ENCODE results near the gene VASN.

The VASN gene

DNA sequence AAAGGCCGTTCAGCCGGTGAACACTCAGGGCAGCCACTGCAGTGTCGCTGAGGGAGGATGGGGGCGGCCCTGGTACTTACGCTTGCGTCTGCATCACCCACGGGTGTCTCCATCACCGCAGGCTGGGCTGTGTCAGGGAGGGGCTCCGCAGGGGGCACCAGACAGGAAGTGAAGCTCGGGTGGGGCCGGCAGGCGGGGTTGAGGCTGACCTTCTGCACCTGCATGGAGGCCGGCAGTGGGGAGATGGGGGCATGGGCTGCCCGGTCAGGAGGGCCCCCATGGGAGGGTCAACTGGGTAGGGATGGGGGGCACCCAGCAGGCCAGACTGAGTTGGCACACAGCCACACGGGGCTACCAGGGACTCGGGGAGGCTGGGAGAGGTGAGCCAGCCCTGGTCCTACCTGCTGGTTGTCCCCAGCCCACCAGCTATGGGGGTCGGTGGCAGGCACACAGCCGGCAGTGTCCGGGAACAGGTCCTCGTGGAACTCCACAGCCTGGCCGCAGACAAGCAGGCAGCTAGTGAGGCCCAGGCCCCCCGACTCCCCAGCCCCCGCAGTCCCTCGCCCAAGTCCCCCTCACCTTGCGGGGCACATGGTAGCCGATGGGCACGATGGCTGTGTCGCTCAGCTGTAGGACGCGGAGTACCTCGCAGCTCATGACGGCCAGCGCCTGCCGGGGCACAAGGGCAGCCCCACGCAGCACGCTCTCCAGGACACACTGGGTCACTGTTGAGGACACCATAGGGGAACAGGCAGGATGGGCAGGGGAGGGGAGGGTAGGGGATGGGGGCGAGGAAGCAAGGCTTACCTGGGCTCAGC is 7.2 kb upstream of the VASN start:
- peaks cover 23% of the 10 kb centered on the region for H3K4me1 ChIP-seq (ENCODE audit: insufficient read depth, insufficient read length)
- H3K36me3 ChIP-seq (ENCODE audit: insufficient read depth, insufficient read length, low read length) = peaks cover 8% of the 10 kb centered on the region

GRCh38 chr16:4365014-4365406 is 6.6 kb upstream of the VASN start:
- no peaks in the 10 kb centered on the region for H3K27me3 ChIP-seq (ENCODE audit: insufficient read depth, insufficient read length)
- no peaks in the 10 kb centered on the region for H3K9me3 ChIP-seq (ENCODE audit: insufficient read depth, low read length)
- TF ChIP-seq ZNF274 (IDR thresholded peaks at IDR 0.05; ENCODE audit: low read depth, low read length) (no peak), YY1 (IDR thresholded peaks at IDR 0.05; ENCODE audit: insufficient read depth, insufficient read length) (no peak), SUZ12 (IDR thresholded peaks at IDR 0.05; ENCODE audit: extremely low read depth, insufficient read depth, insufficient read length) (no peak)
- no peak for DNase-seq (ENCODE audit: low read depth, low spot score)
- H3K36me3 ChIP-seq (ENCODE audit: insufficient read depth, insufficient read length, low read length) = peaks cover 8% of the 10 kb centered on the region
- H3K9ac ChIP-seq (ENCODE audit: insufficient read length, low read depth) = no peak overlapping the region
- H3K4me3 ChIP-seq (ENCODE audit: insufficient read length, low read depth) = no peak overlapping the region
- peaks cover 24% of the 10 kb centered on the region for H3K4me1 ChIP-seq (ENCODE audit: insufficient read depth, insufficient read length)

More for the DNA sequence above, 7.2 kb upstream of the VASN start:
- Histone ChIP-seq H3K9ac (ENCODE audit: insufficient read length, low read depth) (no peak overlapping the region), H3K27me3 (ENCODE audit: insufficient read depth, insufficient read length) (no peaks in the 10 kb centered on the region), H3K9me3 (ENCODE audit: insufficient read depth, low read length) (no peaks in the 10 kb centered on the region), H3K4me3 (ENCODE audit: insufficient read length, low read depth) (no peak overlapping the region)
- DNase-seq (ENCODE audit: low read depth, low spot score) = no peak
- TF ChIP-seq SUZ12 (IDR thresholded peaks at IDR 0.05; ENCODE audit: extremely low read depth, insufficient read depth, insufficient read length) (no peak), YY1 (IDR thresholded peaks at IDR 0.05; ENCODE audit: insufficient read depth, insufficient read length) (no peak), ZNF274 (IDR thresholded peaks at IDR 0.05; ENCODE audit: low read depth, low read length) (no peak)

DNA sequence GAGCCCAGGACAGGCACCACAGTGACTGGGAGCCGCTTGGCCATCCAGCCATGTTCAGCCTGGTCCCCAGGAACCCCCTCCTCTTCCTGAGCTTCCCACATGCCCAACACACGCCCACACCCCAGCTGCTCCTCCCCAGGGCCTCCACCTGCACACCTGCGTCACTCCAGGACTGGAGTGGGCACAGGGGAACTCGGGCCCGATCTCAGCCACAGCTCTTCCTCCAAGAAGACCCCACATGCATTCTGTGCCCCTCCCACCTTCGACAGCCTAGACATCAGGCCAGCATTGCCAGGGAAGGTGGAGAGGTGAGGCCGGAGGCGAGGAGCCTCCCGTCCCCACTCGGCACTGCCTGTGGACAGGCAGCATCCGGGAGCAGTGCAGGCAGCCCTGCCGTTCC is 6.0 kb upstream of the VASN start:
- DNase-seq (ENCODE audit: low read depth, low spot score) = no peak
- Histone ChIP-seq H3K27me3 (ENCODE audit: insufficient read depth, insufficient read length) (no peaks in the 10 kb centered on the region), H3K9me3 (ENCODE audit: insufficient read depth, low read length) (no peaks in the 10 kb centered on the region), H3K4me1 (ENCODE audit: insufficient read depth, insufficient read length) (peaks cover 28% of the 10 kb centered on the region), H3K36me3 (ENCODE audit: insufficient read depth, insufficient read length, low read length) (peaks cover 8% of the 10 kb centered on the region), H3K4me3 (ENCODE audit: insufficient read length, low read depth) (no peak overlapping the region), H3K9ac (ENCODE audit: insufficient read length, low read depth) (no peak overlapping the region)
- TF ChIP-seq SUZ12 (IDR thresholded peaks at IDR 0.05; ENCODE audit: extremely low read depth, insufficient read depth, insufficient read length) (no peak), ZNF274 (IDR thresholded peaks at IDR 0.05; ENCODE audit: low read depth, low read length) (no peak), YY1 (IDR thresholded peaks at IDR 0.05; ENCODE audit: insufficient read depth, insufficient read length) (no peak)

DNA sequence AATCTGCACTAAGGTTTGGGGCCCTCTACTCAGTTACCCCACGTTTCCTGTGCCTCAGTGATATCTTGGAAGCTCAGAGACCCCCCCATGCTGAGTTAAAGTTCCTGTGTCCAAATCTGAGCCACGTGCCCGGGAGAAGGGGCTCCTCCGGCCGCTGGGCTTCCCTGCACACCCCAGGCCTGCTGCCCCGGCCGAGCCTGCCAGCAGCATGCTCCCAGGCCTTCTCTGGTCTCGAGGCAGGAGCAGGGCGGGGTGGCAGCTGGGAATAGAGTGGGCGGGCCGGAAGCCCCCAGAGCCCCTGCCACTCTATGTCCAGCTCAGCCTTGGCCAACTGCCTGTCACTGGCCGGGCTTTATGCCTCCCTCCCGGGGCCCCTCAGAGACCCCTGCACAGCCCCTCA is 5.6 kb upstream of the VASN start:
- H3K4me1 ChIP-seq (ENCODE audit: insufficient read depth, insufficient read length) = peaks cover 29% of the 10 kb centered on the region
- no peak for DNase-seq (ENCODE audit: low read depth, low spot score)
- no peak overlapping the region for H3K4me3 ChIP-seq (ENCODE audit: insufficient read length, low read depth)
- no peaks in the 10 kb centered on the region for H3K27me3 ChIP-seq (ENCODE audit: insufficient read depth, insufficient read length)
- TF ChIP-seq SUZ12 (IDR thresholded peaks at IDR 0.05; ENCODE audit: extremely low read depth, insufficient read depth, insufficient read length) (no peak), YY1 (IDR thresholded peaks at IDR 0.05; ENCODE audit: insufficient read depth, insufficient read length) (no peak), ZNF274 (IDR thresholded peaks at IDR 0.05; ENCODE audit: low read depth, low read length) (no peak)
- H3K9ac ChIP-seq (ENCODE audit: insufficient read length, low read depth) = no peak overlapping the region
- peaks cover 8% of the 10 kb centered on the region for H3K36me3 ChIP-seq (ENCODE audit: insufficient read depth, insufficient read length, low read length)
- no peaks in the 10 kb centered on the region for H3K9me3 ChIP-seq (ENCODE audit: insufficient read depth, low read length)

- Histone ChIP-seq H3K4me1 (ENCODE audit: insufficient read depth, insufficient read length) (peaks cover 25% of the 10 kb centered on the region), H3K4me3 (ENCODE audit: insufficient read length, low read depth) (no peak overlapping the region), H3K9ac (ENCODE audit: insufficient read length, low read depth) (no peak overlapping the region), H3K36me3 (ENCODE audit: insufficient read depth, insufficient read length, low read length) (peaks cover 8% of the 10 kb centered on the region), H3K9me3 (ENCODE audit: insufficient read depth, low read length) (no peaks in the 10 kb centered on the region), H3K27me3 (ENCODE audit: insufficient read depth, insufficient read length) (no peaks in the 10 kb centered on the region)
- no peak for DNase-seq (ENCODE audit: low read depth, low spot score)
- TF ChIP-seq ZNF274 (IDR thresholded peaks at IDR 0.05; ENCODE audit: low read depth, low read length) (no peak), YY1 (IDR thresholded peaks at IDR 0.05; ENCODE audit: insufficient read depth, insufficient read length) (no peak), SUZ12 (IDR thresholded peaks at IDR 0.05; ENCODE audit: extremely low read depth, insufficient read depth, insufficient read length) (no peak)
Measured at GRCh38 chr16:4367393-4367856, 4.2 kb upstream of the VASN start.

DNA sequence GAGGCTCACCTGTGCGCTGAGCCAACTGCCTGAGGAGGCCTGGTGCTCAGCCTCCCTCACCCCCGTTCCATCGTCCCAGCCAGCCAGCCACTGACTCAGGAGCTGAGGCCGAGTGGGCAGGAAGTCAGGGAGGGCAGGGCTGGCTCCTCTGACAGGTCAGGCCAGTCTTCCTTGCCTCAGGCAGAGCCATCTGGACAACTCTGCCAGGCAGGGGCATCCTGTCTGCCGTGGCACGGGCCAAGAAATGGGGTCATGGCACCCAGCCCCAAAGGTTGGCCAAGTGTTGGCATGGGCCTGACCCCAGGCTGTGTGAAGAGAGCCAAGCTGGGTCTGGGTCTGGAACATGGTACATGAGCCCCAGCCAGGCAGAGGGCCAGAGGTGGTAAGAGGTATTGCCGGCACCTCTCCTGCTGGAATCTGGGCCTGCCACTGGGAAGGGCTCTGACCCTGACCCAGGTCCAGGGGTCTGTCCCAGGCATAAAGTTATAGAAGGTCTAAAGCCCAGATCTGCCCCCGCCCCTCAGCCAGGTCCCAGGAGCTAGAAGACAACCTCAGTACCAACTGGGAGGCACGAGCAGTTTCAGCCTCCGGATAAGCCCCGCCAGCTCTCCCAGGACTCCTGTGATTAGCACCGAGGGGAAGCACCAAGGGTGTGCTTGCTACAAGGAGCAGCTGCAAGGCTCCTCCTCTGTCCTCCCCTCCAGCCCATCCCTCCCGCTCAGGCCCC is 2.5 kb upstream of the VASN start:
- Histone ChIP-seq H3K4me3 (ENCODE audit: insufficient read length, low read depth) (no peak overlapping the region), H3K4me1 (ENCODE audit: insufficient read depth, insufficient read length) (peaks cover 31% of the 10 kb centered on the region)

DNA sequence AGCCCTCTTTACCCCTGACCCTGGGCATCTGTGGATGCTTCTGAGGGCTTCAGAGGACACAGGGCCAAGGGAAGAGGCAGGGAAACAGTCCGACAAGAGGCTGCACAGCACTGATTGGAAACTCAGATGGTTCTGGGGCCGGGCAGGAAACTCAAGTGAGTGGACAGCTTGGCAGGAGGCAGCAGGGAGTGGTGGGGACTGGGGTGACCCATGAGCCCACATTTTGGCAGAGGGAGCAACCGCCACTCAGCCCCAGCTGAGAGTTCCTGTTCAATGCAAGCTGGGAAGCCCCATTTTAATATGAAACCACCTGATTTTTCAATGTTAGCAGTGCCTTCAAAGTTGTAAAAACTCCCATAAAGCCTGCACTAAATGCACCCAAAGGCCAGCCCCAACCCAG is 1.5 kb upstream of the VASN start:
- H3K27me3 ChIP-seq (ENCODE audit: insufficient read depth, insufficient read length) = no peaks in the 10 kb centered on the region
- DNase-seq (ENCODE audit: low read depth, low spot score) = no peak
- H3K36me3 ChIP-seq (ENCODE audit: insufficient read depth, insufficient read length, low read length) = peaks cover 6% of the 10 kb centered on the region
- TF ChIP-seq SUZ12 (IDR thresholded peaks at IDR 0.05; ENCODE audit: extremely low read depth, insufficient read depth, insufficient read length) (no peak), ZNF274 (IDR thresholded peaks at IDR 0.05; ENCODE audit: low read depth, low read length) (no peak), YY1 (IDR thresholded peaks at IDR 0.05; ENCODE audit: insufficient read depth, insufficient read length) (no peak)
- H3K9me3 ChIP-seq (ENCODE audit: insufficient read depth, low read length) = no peaks in the 10 kb centered on the region
- H3K9ac ChIP-seq (ENCODE audit: insufficient read length, low read depth) = no peak overlapping the region
- peaks cover 39% of the 10 kb centered on the region for H3K4me1 ChIP-seq (ENCODE audit: insufficient read depth, insufficient read length)
- H3K4me3 ChIP-seq (ENCODE audit: insufficient read length, low read depth) = no peak overlapping the region

More for the DNA sequence above, 2.5 kb upstream of the VASN start:
- Histone ChIP-seq H3K9me3 (ENCODE audit: insufficient read depth, low read length) (no peaks in the 10 kb centered on the region), H3K36me3 (ENCODE audit: insufficient read depth, insufficient read length, low read length) (peaks cover 8% of the 10 kb centered on the region), H3K27me3 (ENCODE audit: insufficient read depth, insufficient read length) (no peaks in the 10 kb centered on the region), H3K9ac (ENCODE audit: insufficient read length, low read depth) (peak overlapping the region; percentile 39)
- DNase-seq (ENCODE audit: low read depth, low spot score) = no peak
- no peak for TF ChIP-seq YY1 (IDR thresholded peaks at IDR 0.05; ENCODE audit: insufficient read depth, insufficient read length)
- no peak for TF ChIP-seq SUZ12 (IDR thresholded peaks at IDR 0.05; ENCODE audit: extremely low read depth, insufficient read depth, insufficient read length)
- no peak for TF ChIP-seq ZNF274 (IDR thresholded peaks at IDR 0.05; ENCODE audit: low read depth, low read length)
